Panc1 (cell line): ENCODE results near the gene MYH11.

Experiments
- CTCF ChIP-seq: fragments of 450-650 bp; IDR thresholded peaks from 2 replicates; pipeline ENCODE4 v1.5.1; 2017; ENCODE audit warnings: mild to moderate bottlenecking
- POLR2AphosphoS5 ChIP-seq: IDR thresholded peaks from 2 replicates; pipeline ENCODE4 v1.6.1; 2012; ENCODE audit warnings: mild to moderate bottlenecking, low read depth, low read length, moderate library complexity

GRCh38 chr16:15660203-15660601 is 196.6 kb downstream of the MYH11 start:
- no peak for TF ChIP-seq CTCF
- no peak for TF ChIP-seq POLR2AphosphoS5
